PC-3 (cell line): ENCODE results near the gene NOTCH1. TPM values are rescaled to one million over a fixed set of nuclear protein-coding genes. Genes with fewer than 3 reads are reported as not detected.

ENCODE experiments used
- ATAC-seq: fragments of 200-7000 bp; cut with Tn5 transposase; 2 replicates; pipeline ENCODE4 v1.9.1; 2020; ENCODE audit warnings: mild to moderate bottlenecking, moderate library complexity
- BruUV-seq: library from RNA; stranded (reverse); fragments of 400-500 nt; replicated peaks from 2 replicates; lab custom pipeline; 2021; lab: Mats Ljungman, UMichigan
- CTCF ChIA-PET: fragments of 300-600 bp; sonication (Branson Sonifier 250); formaldehyde crosslinking; loops from one replicate; lab custom pipeline; 2022; ENCODE audit warnings: antibody characterized with exemption; lab: Charles Lee
- POLR2A ChIA-PET: fragments of 300-600 bp; sonication (Branson Sonifier 250); formaldehyde crosslinking; loops from one replicate; lab custom pipeline; 2022; ENCODE audit warnings: antibody characterized with exemption; ENCODE audit not compliant: unreplicated experiment; lab: Charles Lee
- DNase-seq: peaks from one replicate; pipeline ENCODE4 v3.0.0-alpha.2; 2015
- H2AFZ ChIP-seq: fragments of 300-600 bp; sonication (generic); 2 replicates; pipeline ENCODE4 v1.6.0; 2016; ENCODE audit warnings: antibody characterized with exemption, low read length
- H3F3A ChIP-seq: fragments of 300-600 bp; sonication (generic); one replicate; pipeline ENCODE4 v1.6.0; 2017; ENCODE audit warnings: antibody characterized with exemption, low read length, control low read depth, mild to moderate bottlenecking; ENCODE audit not compliant: unreplicated experiment
- H3K27ac ChIP-seq: fragments of 300-600 bp; sonication (generic); 2 replicates; pipeline ENCODE4 v1.5.1; 2016; ENCODE audit warnings: mild to moderate bottlenecking, low read length
- H3K27me3 ChIP-seq: fragments of 300-600 bp; sonication (generic); 2 replicates; pipeline ENCODE4 v1.6.1; 2016; ENCODE audit warnings: low read length, mixed read lengths
- H3K36me3 ChIP-seq: fragments of 300-600 bp; sonication (generic); 2 replicates; pipeline ENCODE4 v1.6.1; 2016; ENCODE audit warnings: low read depth, mixed run types, low read length, mixed read lengths
- H3K4me1 ChIP-seq: fragments of 300-600 bp; sonication (generic); 2 replicates; pipeline ENCODE4 v1.5.1; 2016; ENCODE audit warnings: low read length; ENCODE audit not compliant: insufficient read depth
- H3K4me2 ChIP-seq: fragments of 300-600 bp; sonication (generic); 2 replicates; pipeline ENCODE4 v1.6.0; 2016; ENCODE audit warnings: low read length
- H3K4me3 ChIP-seq: fragments of 300-600 bp; sonication (generic); 2 replicates; pipeline ENCODE4 v1.5.1; 2016; ENCODE audit warnings: mild to moderate bottlenecking, low read length, mixed read lengths
- H3K79me2 ChIP-seq: fragments of 300-600 bp; sonication (generic); 2 replicates; pipeline ENCODE4 v1.6.1; 2017; ENCODE audit warnings: low read length, mixed read lengths
- H3K9ac ChIP-seq: fragments of 300-600 bp; sonication (generic); 2 replicates; pipeline ENCODE4 v1.6.0; 2016; ENCODE audit warnings: mild to moderate bottlenecking, low read length
- H3K9me2 ChIP-seq: fragments of 300-600 bp; sonication (generic); replicated peaks from 2 replicates; pipeline ENCODE4 v1.6.1; 2016; ENCODE audit warnings: mixed run types, low read length, mixed read lengths
- H3K9me3 ChIP-seq: fragments of 300-600 bp; sonication (generic); 2 replicates; pipeline ENCODE4 v1.6.1; 2016; ENCODE audit warnings: low read length, mixed read lengths
- H4K20me1 ChIP-seq: fragments of 300-600 bp; sonication (generic); 2 replicates; pipeline ENCODE4 v1.6.1; 2016; ENCODE audit warnings: low read length, mixed read lengths
- CTCF ChIP-seq: fragments of 300-600 bp; sonication (generic); conservative IDR thresholded peaks from 2 replicates; pipeline ENCODE4 v1.5.1; 2017; ENCODE audit warnings: antibody characterized with exemption, low read depth, mild to moderate bottlenecking, low read length
- EZH2 ChIP-seq: fragments of 300-600 bp; sonication (generic); IDR thresholded peaks from one replicate; pipeline ENCODE4 v1.6.1; 2017; ENCODE audit warnings: antibody characterized with exemption, mild to moderate bottlenecking, low read length; ENCODE audit not compliant: unreplicated experiment
- EZH2phosphoT487 ChIP-seq: fragments of 300-600 bp; sonication (generic); IDR thresholded peaks from 2 replicates; pipeline ENCODE4 v1.6.1; 2018; ENCODE audit warnings: mild to moderate bottlenecking, antibody characterized with exemption, low read length, borderline replicate concordance
- intact Hi-C: fragments of 100-400 bp; cut with micrococcal nuclease; formaldehyde crosslinking; loops from 2 replicates; pipeline ENCODE4 v1.9.0; 2023
- total RNA-seq: library from RNA; depleted of rRNA; stranded (reverse); fragments of >200 nt; gene quantifications from 2 replicates; pipeline ENCODE4 v1.2.3, GENCODE V29; 2014

Gene NOTCH1
- total RNA-seq, 1 experiment from 2014 or later: 14.3 TPM

GRCh38 chr9:136542241-136543040 is 3.4 kb downstream of the NOTCH1 start:
- H3K79me2 ChIP-seq: peaks cover 25% of the 10 kb centered on the region
- no TSS peak for BruUV-seq
- no peak overlapping the region for H2AFZ ChIP-seq
- peaks cover 36% of the 10 kb centered on the region for H3K4me1 ChIP-seq
- intact Hi-C loops: loop anchor here (10.0 kb wide), 1 partner anchor 58 kb away; the partner anchor contains the start of gene SEC16A
- no peaks in the 10 kb centered on the region for H3K9me2 ChIP-seq
- H3K27ac ChIP-seq: no peak overlapping the region
- H3K9ac ChIP-seq: no peak overlapping the region
- TF ChIP-seq EZH2phosphoT487 (no peak), CTCF (no peak), EZH2 (no peak)
- DNase-seq: no peak
- no peaks in the 10 kb centered on the region for H3K27me3 ChIP-seq
- CTCF ChIA-PET: no interaction called here
- H3K4me3 ChIP-seq: no peak overlapping the region
- H3K4me2 ChIP-seq: no peak overlapping the region
- H3K36me3 ChIP-seq: no peaks in the 10 kb centered on the region
- H3K9me3 ChIP-seq: no peaks in the 10 kb centered on the region
- no peak for ATAC-seq
- H4K20me1 ChIP-seq: 0 out of 2 replicates have a peak, but pooled peaks cover 7% of the 10 kb centered on the region
- H3F3A ChIP-seq: no peaks in the 10 kb centered on the region
- POLR2A ChIA-PET: interaction anchor here (0.6 kb wide), 1 partner anchor 131 kb away, joined by 4 read pairs; no protein-coding TSS in a partner anchor

DNA sequence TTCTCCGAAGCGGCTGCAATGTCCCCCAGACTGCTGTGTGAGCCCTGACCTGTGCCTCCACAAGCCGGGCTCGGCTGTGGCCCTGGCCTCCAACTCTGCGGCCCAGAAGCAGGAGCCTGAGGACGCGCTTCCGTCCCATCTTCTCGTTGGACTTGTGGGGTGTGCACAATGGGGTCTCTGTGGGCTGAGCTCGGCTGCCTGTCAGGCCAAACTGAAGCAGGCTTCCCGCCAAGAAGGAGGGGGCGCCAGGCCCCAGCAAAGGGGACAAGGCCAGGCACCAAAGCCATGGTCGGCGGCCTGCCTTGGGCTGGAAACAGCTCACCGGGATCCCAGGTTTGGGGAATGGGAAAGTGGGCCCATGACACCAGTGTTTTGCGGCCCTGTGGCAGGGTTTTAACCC is 4.1 kb downstream of the NOTCH1 start:
- intact Hi-C loops: loop anchor here (10.0 kb wide), 1 partner anchor 57 kb away; the partner anchor contains the start of gene SEC16A
- Histone ChIP-seq H3K9ac (no peak overlapping the region), H3K9me2 (no peaks in the 10 kb centered on the region), H3K4me2 (no peak overlapping the region), H3F3A (no peaks in the 10 kb centered on the region), H3K9me3 (no peaks in the 10 kb centered on the region), H4K20me1 (0 out of 2 replicates have a peak, but pooled peaks cover 7% of the 10 kb centered on the region), H2AFZ (no peak overlapping the region), H3K27me3 (no peaks in the 10 kb centered on the region), H3K27ac (no peak overlapping the region), H3K4me3 (no peak overlapping the region), H3K79me2 (peaks cover 25% of the 10 kb centered on the region), H3K4me1 (peaks cover 30% of the 10 kb centered on the region), H3K36me3 (no peaks in the 10 kb centered on the region)
- no peak for TF ChIP-seq EZH2phosphoT487
- TF ChIP-seq CTCF: no peak
- TF ChIP-seq EZH2: no peak
- DNase-seq (no peak), ATAC-seq (no peak)
- ChIA-PET POLR2A (no interaction called here), CTCF (no interaction called here)
- BruUV-seq: no TSS peak

GRCh38 chr9:136541179-136541578 is 4.7 kb downstream of the NOTCH1 start:
- Histone ChIP-seq H3K79me2 (peaks cover 25% of the 10 kb centered on the region), H3K4me3 (no peak overlapping the region), H3F3A (no peaks in the 10 kb centered on the region), H3K27me3 (no peaks in the 10 kb centered on the region), H4K20me1 (0 out of 2 replicates have a peak, but pooled peaks cover 7% of the 10 kb centered on the region), H3K36me3 (no peaks in the 10 kb centered on the region), H2AFZ (no peak overlapping the region), H3K9me3 (no peaks in the 10 kb centered on the region), H3K9me2 (no peaks in the 10 kb centered on the region), H3K4me2 (no peak overlapping the region), H3K27ac (no peak overlapping the region), H3K4me1 (peaks cover 25% of the 10 kb centered on the region), H3K9ac (no peak overlapping the region)
- ChIA-PET POLR2A (no interaction called here), CTCF (no interaction called here)
- TF ChIP-seq CTCF (no peak), EZH2phosphoT487 (no peak), EZH2 (no peak)
- no TSS peak for BruUV-seq
- DNase-seq (no peak), ATAC-seq (no peak)
- intact Hi-C loops: loop anchor here (10.0 kb wide), 1 partner anchor 56 kb away; the partner anchor contains the start of gene SEC16A
